OCI-LY1 (cell line): ENCODE measurements around the gene ACOX1.

ENCODE experiments used
- CTCF ChIP-seq: fragments of 200-600 bp; sonication (generic), shearing (Covaris generic); IDR thresholded peaks from 2 replicates; pipeline ENCODE4 v1.5.1; 2017; ENCODE audit warnings: mild to moderate bottlenecking, antibody characterized with exemption, low read length, moderate library complexity, mixed read lengths
- EZH2 ChIP-seq: fragments of 200-600 bp; sonication (generic), shearing (Covaris generic); IDR thresholded peaks from 2 replicates; pipeline ENCODE4 v1.8.0; 2017; ENCODE audit warnings: borderline replicate concordance, mixed run types, mild to moderate bottlenecking, antibody characterized with exemption, low read length, moderate library complexity, mixed read lengths

- TF ChIP-seq EZH2 (no peak), CTCF (no peak)
Measured at GRCh38 chr17:75933808-75934207, 45.2 kb downstream of the ACOX1 start.
